GM12872 (cell line): ENCODE data around the gene SMC1A.

Source experiments
- TF ChIP-seq, protein P1 (sequence below): IDR thresholded peaks from 3 replicates; pipeline ENCODE4 v1.5.1; 2011; ENCODE audit warnings: low read depth, mild to moderate bottlenecking, low read length, moderate library complexity; ENCODE audit not compliant: insufficient read depth

The SMC1A gene

DNA sequence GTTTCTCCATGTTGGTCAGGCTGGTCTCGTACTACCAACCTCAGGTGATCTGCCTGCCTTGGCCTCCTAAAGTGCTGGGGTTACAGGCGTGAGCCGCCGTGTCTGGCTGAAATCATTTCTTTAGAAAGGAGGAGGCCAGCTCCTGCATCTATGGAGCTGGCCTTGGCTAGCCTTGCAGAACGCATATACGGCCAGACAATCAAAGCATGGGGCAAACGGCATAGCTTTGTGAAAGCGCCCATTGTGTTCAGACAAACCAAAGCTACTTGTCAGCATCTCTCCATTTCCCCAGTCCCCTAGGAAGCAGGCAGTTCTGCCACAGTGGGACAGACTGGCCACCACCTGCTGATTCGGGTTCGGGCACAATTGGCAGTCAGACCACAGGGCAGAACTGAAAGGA lies 92.1 kb downstream of the SMC1A start:
- TF ChIP-seq, protein P1, sequence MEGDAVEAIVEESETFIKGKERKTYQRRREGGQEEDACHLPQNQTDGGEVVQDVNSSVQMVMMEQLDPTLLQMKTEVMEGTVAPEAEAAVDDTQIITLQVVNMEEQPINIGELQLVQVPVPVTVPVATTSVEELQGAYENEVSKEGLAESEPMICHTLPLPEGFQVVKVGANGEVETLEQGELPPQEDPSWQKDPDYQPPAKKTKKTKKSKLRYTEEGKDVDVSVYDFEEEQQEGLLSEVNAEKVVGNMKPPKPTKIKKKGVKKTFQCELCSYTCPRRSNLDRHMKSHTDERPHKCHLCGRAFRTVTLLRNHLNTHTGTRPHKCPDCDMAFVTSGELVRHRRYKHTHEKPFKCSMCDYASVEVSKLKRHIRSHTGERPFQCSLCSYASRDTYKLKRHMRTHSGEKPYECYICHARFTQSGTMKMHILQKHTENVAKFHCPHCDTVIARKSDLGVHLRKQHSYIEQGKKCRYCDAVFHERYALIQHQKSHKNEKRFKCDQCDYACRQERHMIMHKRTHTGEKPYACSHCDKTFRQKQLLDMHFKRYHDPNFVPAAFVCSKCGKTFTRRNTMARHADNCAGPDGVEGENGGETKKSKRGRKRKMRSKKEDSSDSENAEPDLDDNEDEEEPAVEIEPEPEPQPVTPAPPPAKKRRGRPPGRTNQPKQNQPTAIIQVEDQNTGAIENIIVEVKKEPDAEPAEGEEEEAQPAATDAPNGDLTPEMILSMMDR = no peak

DNA sequence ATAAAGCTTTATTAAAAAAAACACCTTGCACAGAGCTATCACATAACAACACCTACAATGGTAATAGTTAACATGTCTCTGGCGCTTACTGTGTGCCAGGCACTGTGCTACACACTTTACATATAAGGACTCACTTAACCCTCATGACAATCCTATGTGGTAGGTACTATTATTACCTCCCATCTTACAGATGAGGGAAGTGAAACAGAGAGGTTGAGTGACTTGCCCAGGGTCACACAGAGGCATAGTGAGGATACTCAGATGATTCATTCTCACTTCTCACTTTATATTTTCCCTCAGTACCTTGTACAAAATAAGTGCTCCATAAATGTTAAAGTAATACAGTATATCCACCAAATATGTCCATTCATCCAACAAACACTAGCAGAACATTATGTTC lies 97.7 kb downstream of the SMC1A start:
- TF ChIP-seq, protein P1 = no peak
